ENCODE data around the gene LRRC59. TPM values are rescaled to one million over a fixed set of nuclear protein-coding genes. Genes with fewer than 3 reads are reported as not detected.
A peak's percentile ranks its signal among the peaks of the same experiment; 100 is the strongest.
"Not testable (repeated sequence)": the region's sequence is repeated elsewhere in the genome, so short reads cannot be mapped to it uniquely, and the experiment has no call there.

The LRRC59 gene
- total and polyA plus RNA-seq, 7 donors, result 15.9 to 122 (median 48.0) TPM

DNA sequence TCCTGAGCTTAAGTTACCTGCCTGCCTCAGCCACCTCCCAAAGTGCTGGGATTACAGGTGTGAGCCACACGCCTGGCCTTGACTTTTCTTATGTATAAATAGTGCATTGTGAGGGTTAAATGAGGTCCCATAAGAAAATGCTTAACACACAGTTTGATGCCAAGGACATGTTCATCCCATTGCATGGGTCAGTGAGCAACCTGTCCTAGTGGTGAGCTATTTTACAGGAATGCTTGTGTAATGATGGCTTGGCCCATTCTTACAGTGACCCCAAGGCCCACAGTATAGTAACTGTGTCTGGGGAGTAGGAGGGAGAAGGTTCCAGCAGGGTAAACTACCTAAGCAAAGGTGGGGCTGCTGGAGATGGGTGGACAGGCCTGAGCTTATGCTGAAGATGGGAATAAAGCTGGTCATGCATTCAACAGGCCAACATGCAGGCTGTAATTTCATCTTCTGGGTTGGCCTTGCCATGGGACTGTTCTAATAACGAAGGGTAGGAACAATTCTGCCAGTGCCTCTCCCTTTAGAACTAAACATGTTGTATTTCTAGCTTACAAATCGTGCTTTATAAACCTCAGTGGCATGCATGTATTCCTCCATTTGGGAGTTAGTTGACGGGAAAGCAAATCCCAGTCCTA is 34.9 kb upstream of the LRRC59 start:
- H3K4me1 ChIP-seq, result peaks cover 45% of the 10 kb centered on the region
- no peak overlapping the region for H3K4me3 ChIP-seq
- DNase-seq (no peak), ATAC-seq (peak; percentile 62 to 72 (median 69))
- no peaks in the 10 kb centered on the region for H3K27me3 ChIP-seq (ENCODE audit: insufficient read depth in 3 of 3, low read length in 2 of 3)
- intact Hi-C loops (cut with DNase I), result no loop called here
- 31 to 42% (median 34%) methylated on average over 4 of the region's 4 CpGs for WGBS, 3 donors
- no peaks in the 10 kb centered on the region for H3K9me3 ChIP-seq
- H3K27ac ChIP-seq, result peak overlapping the region; percentile 83
- TF ChIP-seq, protein P1, sequence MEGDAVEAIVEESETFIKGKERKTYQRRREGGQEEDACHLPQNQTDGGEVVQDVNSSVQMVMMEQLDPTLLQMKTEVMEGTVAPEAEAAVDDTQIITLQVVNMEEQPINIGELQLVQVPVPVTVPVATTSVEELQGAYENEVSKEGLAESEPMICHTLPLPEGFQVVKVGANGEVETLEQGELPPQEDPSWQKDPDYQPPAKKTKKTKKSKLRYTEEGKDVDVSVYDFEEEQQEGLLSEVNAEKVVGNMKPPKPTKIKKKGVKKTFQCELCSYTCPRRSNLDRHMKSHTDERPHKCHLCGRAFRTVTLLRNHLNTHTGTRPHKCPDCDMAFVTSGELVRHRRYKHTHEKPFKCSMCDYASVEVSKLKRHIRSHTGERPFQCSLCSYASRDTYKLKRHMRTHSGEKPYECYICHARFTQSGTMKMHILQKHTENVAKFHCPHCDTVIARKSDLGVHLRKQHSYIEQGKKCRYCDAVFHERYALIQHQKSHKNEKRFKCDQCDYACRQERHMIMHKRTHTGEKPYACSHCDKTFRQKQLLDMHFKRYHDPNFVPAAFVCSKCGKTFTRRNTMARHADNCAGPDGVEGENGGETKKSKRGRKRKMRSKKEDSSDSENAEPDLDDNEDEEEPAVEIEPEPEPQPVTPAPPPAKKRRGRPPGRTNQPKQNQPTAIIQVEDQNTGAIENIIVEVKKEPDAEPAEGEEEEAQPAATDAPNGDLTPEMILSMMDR (IDR thresholded peaks at IDR 0.05), result no peak
- H3K36me3 ChIP-seq (ENCODE audit: insufficient read depth in 1 of 2, low read depth in 1 of 2), result peaks cover 0 to 5% of the 10 kb centered on the region in 2 donors

DNA sequence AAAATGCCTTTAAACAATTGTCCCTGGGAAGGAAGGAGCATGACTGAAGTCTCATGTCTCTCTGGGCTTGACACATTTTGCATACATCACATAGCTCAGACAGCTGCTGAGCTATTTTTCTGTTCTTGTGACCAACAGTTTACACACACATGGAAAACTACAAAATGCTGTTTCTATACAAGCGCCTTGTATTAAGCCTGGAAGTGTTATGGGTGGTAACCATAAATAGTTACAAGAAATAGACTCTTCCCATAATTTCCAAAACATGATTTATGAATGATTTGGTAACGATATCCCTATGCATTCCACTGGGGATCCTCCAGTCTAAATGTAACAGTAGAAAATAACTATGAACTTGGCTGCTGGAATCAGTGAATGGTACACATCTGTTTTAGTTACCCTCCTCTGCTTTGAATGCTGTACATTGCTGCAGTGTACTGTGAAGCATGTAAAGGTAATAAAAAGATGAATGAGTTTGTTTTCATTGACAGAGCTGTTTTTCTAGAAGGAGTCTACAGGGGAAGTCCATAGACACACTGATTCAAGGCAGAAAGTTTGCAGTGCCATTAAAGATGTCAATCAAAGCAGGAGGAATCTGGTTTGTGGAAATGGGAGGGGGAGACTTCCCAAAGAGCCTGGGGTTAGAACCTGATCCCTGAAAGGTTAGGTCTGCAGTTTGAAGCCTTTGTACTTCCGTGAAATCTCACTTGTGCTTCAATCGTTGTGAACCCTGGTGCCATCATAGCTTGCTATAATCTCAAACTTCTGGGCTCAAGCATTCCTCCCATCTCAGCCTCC is 33.7 kb upstream of the LRRC59 start:
- no peak for ATAC-seq
- Histone ChIP-seq H3K36me3 (ENCODE audit: insufficient read depth in 1 of 2, low read depth in 1 of 2) (peaks cover 0 to 5% of the 10 kb centered on the region in 2 donors), H3K27ac (peak overlapping the region; percentile 83), H3K4me1 (peaks cover 50% of the 10 kb centered on the region), H3K27me3 (ENCODE audit: insufficient read depth in 3 of 3, low read length in 2 of 3) (no peaks in the 10 kb centered on the region), H3K4me3 (no peak overlapping the region), H3K9me3 (no peaks in the 10 kb centered on the region)
- DNase-seq, result no peak
- 22 to 33% (median 31%) methylated on average over 4 of the region's 4 CpGs for WGBS, 3 donors
- intact Hi-C loops (cut with DNase I), result no loop called here
- TF ChIP-seq, protein P1 (IDR thresholded peaks at IDR 0.05), result no peak

DNA sequence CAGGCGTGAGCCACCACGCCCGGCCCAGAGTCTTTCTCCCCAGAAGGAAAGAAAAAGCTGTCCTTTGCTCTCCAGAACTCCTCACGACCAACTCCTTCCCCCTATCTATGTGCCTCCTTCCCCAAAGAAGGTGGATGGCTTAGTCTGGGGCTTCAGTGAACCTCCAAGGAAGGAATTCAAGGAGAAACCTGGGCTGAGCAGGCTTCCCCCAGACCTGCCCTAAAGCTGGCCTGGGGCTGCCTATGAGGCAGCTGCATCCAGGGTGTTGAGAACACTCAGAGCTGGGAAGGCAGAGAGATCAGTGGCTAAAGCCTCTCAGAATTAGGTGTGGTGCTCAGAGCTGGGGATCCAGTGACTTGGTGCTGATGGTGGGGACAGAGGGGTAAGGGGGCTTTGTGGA is 32.5 kb upstream of the LRRC59 start:
- H3K4me1 ChIP-seq, result peaks cover 50% of the 10 kb centered on the region

DNA sequence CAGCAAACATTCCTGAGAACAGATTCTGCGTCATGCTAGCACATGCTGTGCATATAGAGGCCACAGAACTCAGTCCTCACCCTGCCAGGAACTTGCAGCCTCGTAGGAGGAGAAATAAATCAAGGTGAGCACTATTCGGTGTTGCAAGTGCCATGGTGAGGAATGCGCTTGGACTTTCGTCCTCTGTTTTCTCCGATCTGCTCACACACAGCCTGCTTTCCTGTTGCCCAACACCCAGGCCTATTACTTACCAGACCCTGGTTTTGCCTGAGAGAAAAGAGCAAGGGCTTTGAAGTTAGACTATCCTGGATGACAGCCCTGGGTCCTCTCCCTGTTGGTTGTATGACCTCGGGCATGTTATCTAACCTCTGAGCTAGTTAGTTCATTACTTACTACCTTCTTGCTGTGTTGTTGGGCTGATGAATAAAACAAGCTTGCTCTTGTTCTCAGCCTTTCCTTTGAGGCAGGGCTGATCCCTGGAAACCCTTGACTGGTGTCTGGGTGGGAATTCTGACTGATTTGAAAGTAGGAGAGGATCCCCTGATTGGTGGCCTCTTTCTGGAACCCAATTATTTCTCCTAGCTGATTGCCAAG is 31.6 kb upstream of the LRRC59 start:
- no peaks in the 10 kb centered on the region for H3K36me3 ChIP-seq (ENCODE audit: insufficient read depth in 1 of 2, low read depth in 1 of 2)
- H3K27me3 ChIP-seq (ENCODE audit: insufficient read depth in 3 of 3, low read length in 2 of 3), result no peaks in the 10 kb centered on the region
- intact Hi-C loops (cut with DNase I), result loop anchor here in 1 of 2 donors (5.0 kb wide), 1 partner anchor 43 kb away; no protein-coding TSS in a partner anchor
- no peak overlapping the region for H3K4me3 ChIP-seq
- no peaks in the 10 kb centered on the region for H3K9me3 ChIP-seq
- peaks cover 50% of the 10 kb centered on the region for H3K4me1 ChIP-seq
- DNase-seq (peak in 1 of 2 donors; percentile 48), ATAC-seq (peak; percentile 54 to 78 (median 71))
- peak overlapping the region; percentile 83 for H3K27ac ChIP-seq
- 27 to 57% (median 34%) methylated on average over 7 of the region's 7 CpGs for WGBS, 3 donors
- TF ChIP-seq, protein P1 (IDR thresholded peaks at IDR 0.05), result no peak

More for the DNA sequence above, 32.5 kb upstream of the LRRC59 start:
- Histone ChIP-seq H3K36me3 (ENCODE audit: insufficient read depth in 1 of 2, low read depth in 1 of 2) (no peaks in the 10 kb centered on the region), H3K4me3 (no peak overlapping the region), H3K27ac (peak overlapping the region; percentile 83), H3K9me3 (no peaks in the 10 kb centered on the region), H3K27me3 (ENCODE audit: insufficient read depth in 3 of 3, low read length in 2 of 3) (no peaks in the 10 kb centered on the region)
- ATAC-seq (no peak), DNase-seq (no peak)
- intact Hi-C loops (cut with DNase I), result loop anchor here in 1 of 2 donors (5.0 kb wide), 1 partner anchor 43 kb away; no protein-coding TSS in a partner anchor
- TF ChIP-seq, protein P1 (IDR thresholded peaks at IDR 0.05), result no peak
- WGBS, 3 donors, result 87 to 98% (median 95%) methylated on average over 4 of the region's 4 CpGs

DNA sequence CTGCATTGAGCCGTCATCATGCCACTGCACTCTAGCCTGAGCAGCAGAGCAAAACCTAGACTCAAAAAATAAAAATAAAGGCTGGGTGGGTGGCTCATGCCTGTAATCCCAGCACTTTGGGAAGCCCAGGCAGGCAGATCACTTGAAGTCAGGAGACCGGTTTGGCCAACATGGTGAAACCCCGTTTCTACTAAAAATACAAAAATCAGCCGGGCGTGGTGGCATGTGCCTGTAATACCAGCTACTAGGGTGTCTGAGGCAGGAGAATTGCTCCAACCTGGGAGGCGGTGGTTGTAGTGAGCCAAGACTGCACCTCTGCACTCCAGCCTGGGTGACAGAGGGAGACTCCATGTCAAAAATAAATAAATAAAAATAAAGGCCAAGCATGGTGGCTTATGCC is 30.8 kb upstream of the LRRC59 start:
- H3K27ac ChIP-seq, result peak overlapping the region; percentile 83
- H3K36me3 ChIP-seq (ENCODE audit: insufficient read depth in 1 of 2, low read depth in 1 of 2); H3K9me3 ChIP-seq; DNase-seq; H3K27me3 ChIP-seq (ENCODE audit: insufficient read depth in 3 of 3, low read length in 2 of 3); H3K4me3 ChIP-seq; ATAC-seq: not testable (repeated sequence)
- peaks cover 47% of the 10 kb centered on the region for H3K4me1 ChIP-seq
- WGBS, 3 donors, result 64 to 84% (median 74%) methylated on average over 6 of the region's 6 CpGs
- intact Hi-C loops (cut with DNase I), result loop anchor here in 1 of 2 donors (5.0 kb wide), 1 partner anchor 44 kb away; no protein-coding TSS in a partner anchor
